ENCODE measurements around the gene NKD1.

NKD1 gene

GRCh38 chr16:50598256-50598894, 50.2 kb downstream of the NKD1 start:
- in situ Hi-C loops (cut with MboI; ENCODE audit: low sequenced_read_pairs), result no loop called here

DNA sequence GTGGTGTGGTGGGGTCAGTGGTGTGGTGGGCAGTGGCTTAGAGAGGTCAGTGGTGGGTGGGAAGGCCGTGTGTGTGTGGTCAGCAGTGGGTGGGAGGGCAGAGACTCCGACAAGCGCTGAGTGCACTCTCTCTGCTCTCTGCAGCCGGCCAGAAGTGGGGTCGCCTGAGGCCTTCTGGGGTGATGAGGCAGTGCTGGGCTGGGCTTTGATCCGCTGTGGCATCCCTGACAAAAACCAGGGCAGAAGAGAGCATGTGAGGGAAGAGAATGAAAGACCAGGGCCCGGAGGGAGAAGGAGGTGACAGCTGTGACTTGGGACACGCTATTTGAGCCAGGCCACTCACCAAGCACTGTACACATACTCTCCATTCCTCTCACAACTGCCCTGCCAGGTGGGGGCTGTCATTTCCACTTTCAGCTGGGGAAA, 50.8 kb downstream of the NKD1 start:
- in situ Hi-C loops (cut with MboI; ENCODE audit: low sequenced_read_pairs), result no loop called here

GRCh38 chr16:50599494-50599893, 51.3 kb downstream of the NKD1 start:
- in situ Hi-C loops (cut with MboI; ENCODE audit: low sequenced_read_pairs), result no loop called here

DNA sequence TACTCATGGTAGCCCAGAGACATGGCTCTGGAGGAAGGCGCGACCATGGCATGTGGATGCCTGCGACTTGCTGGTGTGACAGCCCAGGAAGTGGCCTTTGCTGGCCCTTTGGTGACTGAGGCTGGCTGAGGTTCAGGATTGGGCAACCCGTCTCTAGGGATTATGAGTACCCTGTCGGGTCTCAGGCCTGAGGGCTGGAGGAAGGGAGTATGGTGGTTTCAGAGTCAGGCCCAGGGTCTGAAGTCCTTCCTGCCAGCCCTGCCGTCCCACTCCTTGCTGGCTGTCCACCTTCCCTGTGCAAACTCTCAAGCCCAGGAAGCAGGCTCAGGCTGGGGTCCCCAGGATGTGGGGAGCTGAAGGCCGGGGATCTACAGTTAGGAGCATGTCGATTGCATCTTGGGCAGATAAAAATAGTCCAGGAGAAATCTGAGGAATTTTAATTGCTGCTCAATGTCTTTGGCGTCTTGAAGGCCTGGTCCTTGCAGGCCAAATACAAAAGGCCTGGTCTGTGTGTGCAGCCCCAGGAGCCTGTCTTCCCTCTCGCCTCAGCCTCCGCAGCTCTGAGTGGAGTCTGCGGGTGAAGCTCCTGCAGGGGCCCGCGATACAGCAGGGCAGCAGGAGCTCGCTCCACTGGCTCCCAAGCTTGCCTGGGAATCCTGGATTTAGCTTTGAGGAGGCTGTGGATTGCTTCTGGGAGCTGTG, 52.5 kb downstream of the NKD1 start:
- in situ Hi-C loops (cut with MboI; ENCODE audit: low sequenced_read_pairs), result no loop called here

DNA sequence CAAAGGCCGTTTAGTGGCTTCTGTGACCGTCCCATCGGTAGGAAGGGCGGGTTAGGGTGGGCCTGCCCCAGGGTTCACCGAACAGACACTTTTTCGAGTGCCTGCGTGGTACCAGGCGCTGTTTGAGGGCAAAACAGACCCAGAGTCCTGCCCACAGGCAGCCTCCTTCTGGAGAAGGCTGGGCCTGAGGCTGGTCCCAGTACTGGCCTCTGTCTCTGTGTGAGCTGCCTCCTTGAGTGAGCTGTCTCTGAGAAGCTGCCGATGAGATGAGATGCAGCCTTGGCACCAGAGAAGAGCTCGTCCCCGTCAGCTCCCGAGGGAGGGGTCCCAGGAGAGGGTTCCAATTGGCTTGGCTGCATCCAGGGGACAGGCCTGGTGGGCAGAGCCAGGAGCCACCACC, 53.1 kb downstream of the NKD1 start:
- in situ Hi-C loops (cut with MboI; ENCODE audit: low sequenced_read_pairs), result no loop called here

- in situ Hi-C loops (cut with MboI; ENCODE audit: low sequenced_read_pairs), result no loop called here
Measured at GRCh38 chr16:50602126-50602525, 53.9 kb downstream of the NKD1 start.

GRCh38 chr16:50602531-50603205, 54.5 kb downstream of the NKD1 start:
- in situ Hi-C loops (cut with MboI; ENCODE audit: low sequenced_read_pairs), result no loop called here

DNA sequence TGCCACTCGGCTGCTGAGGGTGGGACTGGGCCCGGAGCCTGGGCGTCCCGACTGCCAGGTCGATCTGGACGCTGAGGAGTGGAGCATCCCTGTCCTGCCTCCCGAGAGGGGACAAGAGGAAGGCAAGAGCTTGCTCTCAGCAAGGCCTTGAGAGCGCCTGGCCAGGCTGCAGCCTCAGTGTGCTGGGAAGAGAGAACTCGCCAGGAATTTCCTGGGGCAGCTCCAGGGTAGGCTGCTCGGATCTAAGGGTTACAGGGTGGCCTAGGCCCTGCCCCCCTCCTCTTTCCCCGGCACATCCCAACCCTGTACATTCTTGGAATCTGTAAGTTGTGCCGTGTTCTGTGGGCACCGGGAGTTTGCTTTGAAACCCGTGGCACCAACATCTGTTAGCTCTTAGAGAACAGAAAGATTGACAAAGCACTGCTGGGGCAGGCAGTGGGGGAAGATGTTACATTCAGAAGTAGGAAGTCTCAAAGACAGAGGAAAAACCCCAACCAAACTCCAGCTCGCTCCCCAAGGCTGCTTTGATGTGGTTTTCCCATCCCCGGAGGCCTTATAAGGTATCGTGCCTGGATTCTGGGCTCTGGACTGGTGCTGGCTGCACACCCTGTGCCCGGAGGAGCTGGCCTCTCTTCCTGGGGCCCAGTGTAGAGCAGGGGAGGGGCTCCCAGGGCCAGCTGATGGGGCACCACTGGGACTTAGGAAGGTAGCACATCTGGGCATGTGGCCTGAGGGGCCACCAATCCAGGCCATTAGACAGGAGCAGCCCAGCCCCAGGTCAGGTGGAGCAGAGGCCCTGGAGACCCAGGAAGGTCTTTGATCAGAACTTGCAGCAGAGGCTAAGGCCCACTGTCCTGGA, 55.2 kb downstream of the NKD1 start:
- in situ Hi-C loops (cut with MboI; ENCODE audit: low sequenced_read_pairs), result no loop called here

DNA sequence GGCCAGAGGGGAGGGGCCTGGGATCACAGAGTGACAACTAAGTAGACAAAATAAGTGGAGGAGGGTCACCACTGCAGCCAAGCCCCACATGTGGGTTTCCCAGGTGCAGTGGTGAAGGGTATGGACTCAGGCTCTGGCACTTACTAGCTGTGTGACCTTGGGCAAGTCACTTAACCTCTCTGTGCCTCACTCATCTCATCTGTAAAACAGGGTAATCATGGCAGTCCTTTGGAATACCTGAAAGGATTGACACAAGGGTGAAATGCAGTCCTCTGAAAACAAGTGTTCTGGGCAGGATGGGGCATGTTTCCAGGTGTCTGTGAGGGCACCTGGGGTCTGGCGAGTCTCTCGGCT, 55.8 kb downstream of the NKD1 start:
- in situ Hi-C loops (cut with MboI; ENCODE audit: low sequenced_read_pairs), result no loop called here

DNA sequence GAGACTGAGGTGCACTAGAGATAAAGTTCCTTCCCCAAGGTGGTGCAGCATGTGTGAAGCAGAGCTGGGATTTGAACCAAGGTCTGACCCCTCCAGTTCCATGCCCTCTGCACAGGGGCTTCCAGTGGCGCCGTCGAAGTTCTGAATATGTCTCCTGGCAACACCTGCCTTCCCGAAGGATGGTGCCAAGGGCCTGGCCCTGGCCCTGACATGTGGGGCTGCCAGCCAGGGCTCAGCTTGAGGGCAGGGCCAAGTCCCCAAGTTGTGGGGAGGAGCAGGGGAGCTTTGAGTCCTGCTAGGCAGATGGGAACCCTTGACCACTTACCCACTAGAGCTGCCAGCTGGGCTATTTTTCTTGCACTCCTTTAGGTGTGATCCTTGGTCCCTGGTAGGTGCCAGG, 56.4 kb downstream of the NKD1 start:
- in situ Hi-C loops (cut with MboI; ENCODE audit: low sequenced_read_pairs), result no loop called here

- in situ Hi-C loops (cut with MboI; ENCODE audit: low sequenced_read_pairs), result no loop called here
Measured at GRCh38 chr16:50605733-50606430, 57.7 kb downstream of the NKD1 start.

DNA sequence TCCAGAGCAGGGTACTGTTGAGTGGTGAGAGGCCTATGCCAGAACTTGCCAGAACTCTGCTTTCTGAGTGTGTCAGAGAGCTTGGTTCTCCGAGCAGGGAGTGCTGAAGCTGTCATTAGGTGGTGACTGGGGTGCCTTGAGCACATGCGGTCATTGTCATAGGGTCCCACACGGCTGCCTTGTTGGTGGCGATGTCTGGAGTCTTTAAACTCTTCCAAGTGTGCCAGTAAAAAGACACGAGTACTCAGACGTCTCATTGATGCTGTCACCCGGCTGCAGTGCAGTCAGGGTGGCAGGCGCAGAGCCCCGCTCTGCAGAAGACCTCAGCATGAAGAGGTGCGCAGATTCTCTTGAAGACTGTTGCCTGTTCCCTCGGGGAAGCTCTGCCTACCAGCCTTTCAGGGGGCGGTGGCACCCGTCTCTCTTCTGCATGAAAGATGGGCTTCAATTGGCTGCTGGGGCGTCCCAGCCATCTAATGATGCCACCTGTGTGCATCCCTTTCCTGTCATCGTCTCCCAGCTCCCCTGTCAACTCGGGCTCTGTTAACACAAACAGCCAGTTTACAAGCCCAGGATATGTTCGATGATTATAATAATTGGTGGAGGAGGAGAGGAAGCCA, 58.3 kb downstream of the NKD1 start:
- in situ Hi-C loops (cut with MboI; ENCODE audit: low sequenced_read_pairs), result no loop called here

DNA sequence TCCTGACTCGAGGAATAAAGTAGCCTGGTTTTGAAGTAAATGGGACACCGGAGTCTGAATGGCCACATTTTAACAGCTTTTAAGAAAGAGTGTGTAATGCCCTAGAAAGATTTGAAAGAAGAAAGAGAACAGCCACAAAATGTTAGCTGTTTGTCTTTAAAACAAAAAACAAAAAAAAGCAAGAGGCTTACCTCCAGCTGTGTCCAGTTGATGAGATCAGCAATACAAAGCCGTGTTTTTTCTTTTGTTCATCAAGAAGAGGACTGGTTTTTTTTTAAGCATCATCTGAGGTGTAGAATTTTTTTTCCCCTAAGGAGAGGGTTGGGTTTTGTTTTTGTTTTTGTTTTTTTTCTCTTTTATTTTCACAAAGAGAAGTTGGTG, 58.8 kb downstream of the NKD1 start:
- in situ Hi-C loops (cut with MboI; ENCODE audit: low sequenced_read_pairs), result no loop called here

DNA sequence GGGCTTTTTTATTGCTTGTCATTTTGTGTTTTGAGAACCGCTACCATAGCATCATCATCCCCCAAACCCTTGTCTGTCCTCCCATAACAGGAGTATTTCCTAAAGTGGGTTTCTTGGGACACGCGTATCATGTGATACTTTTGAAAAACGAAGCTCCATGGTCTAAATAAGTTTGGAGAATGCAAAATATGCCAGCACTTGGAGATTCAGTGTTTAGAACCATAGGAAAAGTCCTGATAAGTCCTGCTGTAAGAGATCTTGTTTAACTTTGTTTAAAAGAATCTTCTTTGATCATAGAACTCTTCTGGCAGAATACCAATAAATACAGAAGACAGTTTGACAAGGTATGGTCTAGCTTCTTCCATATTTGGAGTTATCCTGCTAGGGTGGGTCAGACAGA, 59.3 kb downstream of the NKD1 start:
- in situ Hi-C loops (cut with MboI; ENCODE audit: low sequenced_read_pairs), result no loop called here

DNA sequence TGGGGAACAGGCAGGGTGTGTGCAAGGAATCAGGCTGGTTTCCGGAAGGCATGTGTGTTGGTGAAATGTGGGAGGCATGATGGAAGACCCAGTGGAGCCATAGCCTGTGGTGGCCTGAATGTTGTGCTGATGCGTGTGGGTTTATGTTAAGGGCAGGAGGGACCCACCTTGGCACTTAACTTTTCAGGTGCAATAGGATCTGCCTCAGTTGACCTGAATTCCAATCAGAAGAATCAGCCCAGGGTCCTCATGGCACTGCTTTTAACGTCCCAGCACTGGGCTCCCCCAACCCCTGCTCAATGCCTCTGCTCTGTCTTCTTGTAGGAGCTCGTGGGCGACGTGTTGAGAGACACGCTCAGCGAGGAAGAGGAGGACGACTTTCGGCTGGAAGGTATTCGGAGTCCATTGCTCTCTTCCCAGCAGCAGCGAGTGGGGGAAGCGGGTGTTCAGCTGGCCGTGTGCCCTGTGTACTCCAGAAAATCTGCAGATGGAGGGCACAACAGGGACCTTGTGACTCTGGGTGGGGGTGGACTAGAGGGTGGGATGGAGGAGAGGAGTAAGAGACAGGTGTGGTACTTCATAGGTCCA, 59.9 kb downstream of the NKD1 start:
- in situ Hi-C loops (cut with MboI; ENCODE audit: low sequenced_read_pairs), result no loop called here

DNA sequence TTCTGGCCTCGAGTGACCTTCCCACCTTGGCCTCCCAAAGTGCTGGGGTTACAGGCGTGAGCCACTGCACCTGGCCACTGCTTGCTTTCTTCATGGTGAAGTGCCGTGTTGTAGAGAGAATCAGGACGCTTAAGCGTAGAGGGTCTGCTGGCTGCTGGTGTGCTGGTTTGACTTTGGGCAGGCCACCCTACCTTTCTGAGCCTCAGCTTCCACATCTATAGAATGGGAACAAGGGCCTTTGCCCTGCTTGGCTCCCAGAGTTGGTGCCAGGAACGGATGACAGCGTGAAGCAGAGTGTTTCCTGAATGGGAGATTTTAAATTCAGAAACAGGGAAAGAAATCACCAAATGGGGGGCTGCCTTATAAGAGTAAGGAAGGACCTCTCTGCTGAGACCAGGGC, 60.9 kb downstream of the NKD1 start:
- in situ Hi-C loops (cut with MboI; ENCODE audit: low sequenced_read_pairs), result no loop called here

GRCh38 chr16:50609471-50609870, 61.3 kb downstream of the NKD1 start:
- in situ Hi-C loops (cut with MboI; ENCODE audit: low sequenced_read_pairs), result no loop called here

DNA sequence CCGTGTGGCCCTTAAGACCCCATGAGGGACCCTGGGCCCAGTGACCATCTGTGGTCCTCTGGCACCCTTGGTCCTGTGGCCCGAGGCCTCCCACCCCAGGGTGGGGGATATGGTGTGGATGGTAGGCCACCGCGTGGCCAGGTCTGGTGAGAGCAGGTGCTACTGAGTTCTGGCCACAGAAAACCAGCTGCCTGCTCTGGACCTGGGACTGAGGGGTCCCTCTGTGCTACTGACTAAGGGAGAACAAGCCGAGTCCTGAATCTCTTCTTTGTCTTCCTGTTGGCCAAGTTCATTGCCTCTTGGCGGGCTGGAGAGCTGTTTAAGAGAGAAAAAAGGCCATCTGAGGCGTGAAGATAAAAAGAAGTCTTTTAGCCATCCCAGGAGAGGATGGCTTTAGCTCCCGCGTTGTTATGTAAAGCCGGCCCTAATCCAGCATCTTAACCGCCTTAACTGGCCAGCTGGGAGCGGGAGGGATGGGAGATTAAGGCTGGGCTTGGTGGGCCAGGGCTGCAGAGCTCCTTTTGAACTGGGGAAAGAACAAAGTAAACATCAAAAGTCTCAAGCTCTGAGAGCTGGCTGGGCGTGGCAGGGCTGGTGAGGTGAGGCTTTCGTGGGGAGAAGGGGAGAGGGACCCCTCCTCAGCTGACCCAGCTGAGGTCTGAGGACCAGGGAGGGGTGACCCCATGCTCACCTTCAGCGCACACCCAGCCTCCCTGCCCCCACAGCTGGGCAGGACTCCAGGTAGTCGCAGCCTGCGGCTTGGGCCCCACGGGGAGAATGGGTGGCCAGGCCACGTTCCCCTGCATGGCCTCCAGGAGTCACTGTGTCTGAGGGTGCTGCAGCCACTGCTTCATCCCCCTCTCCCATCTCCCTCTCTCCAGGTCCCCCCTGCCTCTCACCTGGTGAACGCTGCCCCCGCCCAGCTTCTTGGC, 62.4 kb downstream of the NKD1 start:
- in situ Hi-C loops (cut with MboI; ENCODE audit: low sequenced_read_pairs), result no loop called here

GRCh38 chr16:50611332-50611934, 63.2 kb downstream of the NKD1 start:
- in situ Hi-C loops (cut with MboI; ENCODE audit: low sequenced_read_pairs), result no loop called here
